HepG2 (cell line): ENCODE data around the gene ATPAF2. TPM values are rescaled to one million over a fixed set of nuclear protein-coding genes. Genes with fewer than 3 reads are reported as not detected.

Experiments used
- CENPT ChIP-seq: sonication (generic); formaldehyde crosslinking; IDR thresholded peaks from 2 replicates; pipeline ENCODE4 v1.8.0; 2022; ENCODE audit warnings: low read depth, mild to moderate bottlenecking, moderate library complexity, missing genetic modification reagents
- DR1 ChIP-seq: sonication (generic); formaldehyde crosslinking; IDR thresholded peaks from 2 replicates; pipeline ENCODE4 v1.8.0; 2021; ENCODE audit warnings: mild to moderate bottlenecking, missing genetic modification reagents, inconsistent platforms
- HNRNPUL1 ChIP-seq: fragments of 200-400 bp; formaldehyde crosslinking; IDR thresholded peaks from 2 replicates; pipeline ENCODE4 v1.6.1; 2017; ENCODE audit warnings: low read depth, mild to moderate bottlenecking, low read length, moderate library complexity
- HOXA5 ChIP-seq: sonication (generic); formaldehyde crosslinking; IDR thresholded peaks from 2 replicates; pipeline ENCODE4 v1.4.0; 2020; ENCODE audit warnings: missing genetic modification reagents
- ISX ChIP-seq: sonication (generic); formaldehyde crosslinking; conservative IDR thresholded peaks from 2 replicates; pipeline ENCODE4 v1.5.0; 2020; ENCODE audit warnings: missing genetic modification reagents
- KDM3A ChIP-seq: IDR thresholded peaks from 2 replicates; pipeline ENCODE4 v1.6.1; 2018; ENCODE audit warnings: low read depth, missing compliant biosample characterization
- MIER2 ChIP-seq: IDR thresholded peaks from 2 replicates; pipeline ENCODE4 v1.6.1; 2016; ENCODE audit warnings: missing biosample characterization, missing genetic modification reagents
- PHF5A ChIP-seq: IDR thresholded peaks from one replicate; pipeline ENCODE4 v1.6.1; 2018; ENCODE audit warnings: low read depth, missing genetic modification reagents; ENCODE audit not compliant: unreplicated experiment
- REL ChIP-seq: sonication (generic); formaldehyde crosslinking; conservative IDR thresholded peaks from 2 replicates; pipeline ENCODE4 v1.8.0; 2022; ENCODE audit warnings: mild to moderate bottlenecking, missing genetic modification reagents, moderate library complexity
- ZNF34 ChIP-seq: sonication (generic); formaldehyde crosslinking; IDR thresholded peaks from 2 replicates; pipeline ENCODE4 v1.4.0; 2020; ENCODE audit warnings: mild to moderate bottlenecking, missing genetic modification reagents, borderline replicate concordance
- ZNF562 ChIP-seq: sonication (generic); formaldehyde crosslinking; IDR thresholded peaks from 2 replicates; pipeline ENCODE4 v1.8.0; 2022; ENCODE audit warnings: missing genetic modification reagents, borderline replicate concordance
- ZNF703 ChIP-seq: sonication (generic); formaldehyde crosslinking; IDR thresholded peaks from 2 replicates; pipeline ENCODE4 v1.5.1; 2020; ENCODE audit warnings: missing genetic modification reagents, mild to moderate bottlenecking, moderate library complexity, borderline replicate concordance
- ZNF75D ChIP-seq: sonication (generic); formaldehyde crosslinking; IDR thresholded peaks from 2 replicates; pipeline ENCODE4 v1.8.1; 2023; ENCODE audit warnings: missing genetic modification reagents, mild to moderate bottlenecking, borderline replicate concordance
- ZNF766 ChIP-seq: sonication (generic); formaldehyde crosslinking; IDR thresholded peaks from 2 replicates; pipeline ENCODE4 v1.5.0; 2020; ENCODE audit warnings: missing genetic modification reagents, borderline replicate concordance
- polyA plus RNA-seq, 8 experiments: library from polyadenylated mRNA; depleted of rRNA in 3 of 8; stranded (reverse) in 7 of 8; unstranded in 1 of 8; fragments of >200 nt; fragmentation: Illumina TruSeq in 4 of 8; extraction: Trizol in 4 of 8; gene quantifications; 2 replicates each; pipeline versions ENCODE4 v1.2.1 to v1.2.3, GENCODE V29; 2011 to 2016; ENCODE audit warnings: low read depth in 4 of 8, missing spikeins in 1 of 8, mixed read lengths in 1 of 8; ENCODE audit not compliant: insufficient read depth in 1 of 8
- total RNA-seq, 5 experiments: library from RNA; depleted of rRNA; stranded (reverse); fragments of >200 nt; fragmentation: Illumina TruSeq; extraction: Trizol; gene quantifications; 2 replicates each; pipeline ENCODE4 v1.2.3, GENCODE V29; 2016; ENCODE audit warnings: low read depth in 1 of 5
- TF ChIP-seq, protein P1 (sequence below): sonication (generic); formaldehyde crosslinking; IDR thresholded peaks from 2 replicates; pipeline ENCODE4 v1.4.0; 2020; ENCODE audit warnings: missing genetic modification reagents
- TF ChIP-seq, protein P2 (sequence below): sonication (generic); formaldehyde crosslinking; IDR thresholded peaks from 2 replicates; pipeline ENCODE4 v1.4.0; 2020; ENCODE audit warnings: missing genetic modification reagents

ATPAF2 gene
- total and polyA plus RNA-seq, 2 of the 13 experiments (the other 11 are each of a cell fraction or from before 2014, with no cell fraction given), result 15.0 to 16.5 TPM

DNA sequence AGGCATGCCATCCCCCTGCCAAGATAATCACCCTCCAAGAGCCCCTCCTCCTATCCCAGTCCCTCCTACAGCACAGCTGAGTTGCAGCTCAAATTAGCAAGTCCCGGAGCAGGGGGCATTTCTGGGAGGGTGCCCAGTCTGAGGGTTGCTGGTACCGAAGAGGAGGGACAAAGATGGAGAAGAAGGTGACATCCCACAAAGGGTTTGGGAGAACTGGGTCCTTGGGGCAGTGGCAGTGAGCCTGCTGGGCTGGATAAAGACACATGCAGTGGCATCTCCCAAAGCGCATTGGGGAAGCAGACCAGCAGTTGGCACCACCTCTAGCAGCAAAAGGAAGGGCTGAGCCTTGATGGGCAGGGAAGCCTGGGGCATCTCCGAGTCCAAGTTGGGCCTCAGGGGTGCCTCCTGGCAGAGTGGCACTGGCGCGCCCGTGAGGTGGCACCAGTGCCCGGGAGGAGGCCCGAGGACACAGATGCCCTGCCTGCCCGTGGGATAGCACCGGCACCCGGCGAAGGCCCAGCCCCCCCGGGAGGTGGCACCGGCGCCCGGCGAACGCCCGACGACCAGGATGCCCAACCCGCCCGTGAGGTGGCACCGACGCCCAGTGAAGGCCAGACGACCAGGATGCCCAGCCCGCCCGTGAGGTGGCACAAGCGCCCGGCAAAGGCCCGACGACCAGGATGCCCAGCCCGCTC lies 67.4 kb downstream of the ATPAF2 start (continued):
- TF ChIP-seq, protein P1, sequence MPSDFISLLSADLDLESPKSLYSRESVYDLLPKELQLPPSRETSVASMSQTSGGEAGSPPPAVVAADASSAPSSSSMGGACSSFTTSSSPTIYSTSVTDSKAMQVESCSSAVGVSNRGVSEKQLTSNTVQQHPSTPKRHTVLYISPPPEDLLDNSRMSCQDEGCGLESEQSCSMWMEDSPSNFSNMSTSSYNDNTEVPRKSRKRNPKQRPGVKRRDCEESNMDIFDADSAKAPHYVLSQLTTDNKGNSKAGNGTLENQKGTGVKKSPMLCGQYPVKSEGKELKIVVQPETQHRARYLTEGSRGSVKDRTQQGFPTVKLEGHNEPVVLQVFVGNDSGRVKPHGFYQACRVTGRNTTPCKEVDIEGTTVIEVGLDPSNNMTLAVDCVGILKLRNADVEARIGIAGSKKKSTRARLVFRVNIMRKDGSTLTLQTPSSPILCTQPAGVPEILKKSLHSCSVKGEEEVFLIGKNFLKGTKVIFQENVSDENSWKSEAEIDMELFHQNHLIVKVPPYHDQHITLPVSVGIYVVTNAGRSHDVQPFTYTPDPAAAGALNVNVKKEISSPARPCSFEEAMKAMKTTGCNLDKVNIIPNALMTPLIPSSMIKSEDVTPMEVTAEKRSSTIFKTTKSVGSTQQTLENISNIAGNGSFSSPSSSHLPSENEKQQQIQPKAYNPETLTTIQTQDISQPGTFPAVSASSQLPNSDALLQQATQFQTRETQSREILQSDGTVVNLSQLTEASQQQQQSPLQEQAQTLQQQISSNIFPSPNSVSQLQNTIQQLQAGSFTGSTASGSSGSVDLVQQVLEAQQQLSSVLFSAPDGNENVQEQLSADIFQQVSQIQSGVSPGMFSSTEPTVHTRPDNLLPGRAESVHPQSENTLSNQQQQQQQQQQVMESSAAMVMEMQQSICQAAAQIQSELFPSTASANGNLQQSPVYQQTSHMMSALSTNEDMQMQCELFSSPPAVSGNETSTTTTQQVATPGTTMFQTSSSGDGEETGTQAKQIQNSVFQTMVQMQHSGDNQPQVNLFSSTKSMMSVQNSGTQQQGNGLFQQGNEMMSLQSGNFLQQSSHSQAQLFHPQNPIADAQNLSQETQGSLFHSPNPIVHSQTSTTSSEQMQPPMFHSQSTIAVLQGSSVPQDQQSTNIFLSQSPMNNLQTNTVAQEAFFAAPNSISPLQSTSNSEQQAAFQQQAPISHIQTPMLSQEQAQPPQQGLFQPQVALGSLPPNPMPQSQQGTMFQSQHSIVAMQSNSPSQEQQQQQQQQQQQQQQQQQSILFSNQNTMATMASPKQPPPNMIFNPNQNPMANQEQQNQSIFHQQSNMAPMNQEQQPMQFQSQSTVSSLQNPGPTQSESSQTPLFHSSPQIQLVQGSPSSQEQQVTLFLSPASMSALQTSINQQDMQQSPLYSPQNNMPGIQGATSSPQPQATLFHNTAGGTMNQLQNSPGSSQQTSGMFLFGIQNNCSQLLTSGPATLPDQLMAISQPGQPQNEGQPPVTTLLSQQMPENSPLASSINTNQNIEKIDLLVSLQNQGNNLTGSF (CRISPR knock-in tag), result no peak
- no peak for TF ChIP-seq HNRNPUL1
- TF ChIP-seq ISX (CRISPR knock-in tag), result no peak
- TF ChIP-seq ZNF766, result no peak
- TF ChIP-seq DR1 (CRISPR knock-in tag), result no peak
- no peak for TF ChIP-seq HOXA5 (CRISPR knock-in tag)
- TF ChIP-seq ZNF562 (CRISPR knock-in tag), result no peak
- TF ChIP-seq ZNF703 (CRISPR knock-in tag), result peak; percentile 67; the same call in 1 of the 2 replicates
- TF ChIP-seq, protein P2, sequence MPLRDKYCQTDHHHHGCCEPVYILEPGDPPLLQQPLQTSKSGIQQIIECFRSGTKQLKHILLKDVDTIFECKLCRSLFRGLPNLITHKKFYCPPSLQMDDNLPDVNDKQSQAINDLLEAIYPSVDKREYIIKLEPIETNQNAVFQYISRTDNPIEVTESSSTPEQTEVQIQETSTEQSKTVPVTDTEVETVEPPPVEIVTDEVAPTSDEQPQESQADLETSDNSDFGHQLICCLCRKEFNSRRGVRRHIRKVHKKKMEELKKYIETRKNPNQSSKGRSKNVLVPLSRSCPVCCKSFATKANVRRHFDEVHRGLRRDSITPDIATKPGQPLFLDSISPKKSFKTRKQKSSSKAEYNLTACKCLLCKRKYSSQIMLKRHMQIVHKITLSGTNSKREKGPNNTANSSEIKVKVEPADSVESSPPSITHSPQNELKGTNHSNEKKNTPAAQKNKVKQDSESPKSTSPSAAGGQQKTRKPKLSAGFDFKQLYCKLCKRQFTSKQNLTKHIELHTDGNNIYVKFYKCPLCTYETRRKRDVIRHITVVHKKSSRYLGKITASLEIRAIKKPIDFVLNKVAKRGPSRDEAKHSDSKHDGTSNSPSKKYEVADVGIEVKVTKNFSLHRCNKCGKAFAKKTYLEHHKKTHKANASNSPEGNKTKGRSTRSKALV (CRISPR knock-in tag), result no peak
- no peak for TF ChIP-seq ZNF34 (CRISPR knock-in tag)
- TF ChIP-seq MIER2 (CRISPR knock-in tag), result no peak
- TF ChIP-seq CENPT, result no peak
- TF ChIP-seq ZNF75D (CRISPR knock-in tag), result no peak
- no peak for TF ChIP-seq REL (CRISPR knock-in tag)
- no peak for TF ChIP-seq PHF5A
- TF ChIP-seq KDM3A (CRISPR knock-in tag), result peak; percentile 20; the same call in 1 of the 2 replicates
